ENCODE data around the gene RASAL2.
A peak's percentile ranks its signal among the peaks of the same experiment; 100 is the strongest.
"Not testable (repeated sequence)": the region's sequence is repeated elsewhere in the genome, so short reads cannot be mapped to it uniquely, and the experiment has no call there.

The RASAL2 gene

DNA sequence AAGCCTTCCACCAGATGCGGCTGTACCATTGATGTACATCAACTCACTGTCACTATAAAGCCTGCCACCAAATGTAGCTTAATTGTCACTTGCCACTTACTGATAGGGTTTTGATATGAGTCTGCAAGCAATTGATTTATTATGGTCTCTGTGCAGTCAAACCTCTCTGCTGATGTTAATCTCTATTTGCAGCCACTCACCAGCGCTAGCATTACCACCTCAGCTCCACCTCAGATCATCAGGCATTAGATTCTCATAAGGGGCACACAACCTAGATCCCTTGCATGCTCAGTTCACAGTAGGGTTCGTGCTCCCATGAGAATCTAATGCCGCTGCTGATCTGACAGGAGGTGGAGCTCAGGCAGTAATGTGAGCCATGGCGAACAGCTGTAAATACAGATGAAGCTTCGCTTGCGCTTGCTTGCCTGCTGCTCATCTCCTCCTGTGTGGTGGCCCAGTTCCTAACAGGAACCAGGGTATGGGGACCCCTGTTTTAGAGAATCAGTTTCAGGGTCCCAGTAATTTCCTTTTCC is 26.7 kb downstream of the RASAL2 start:
- not testable (repeated sequence) for ATAC-seq

DNA sequence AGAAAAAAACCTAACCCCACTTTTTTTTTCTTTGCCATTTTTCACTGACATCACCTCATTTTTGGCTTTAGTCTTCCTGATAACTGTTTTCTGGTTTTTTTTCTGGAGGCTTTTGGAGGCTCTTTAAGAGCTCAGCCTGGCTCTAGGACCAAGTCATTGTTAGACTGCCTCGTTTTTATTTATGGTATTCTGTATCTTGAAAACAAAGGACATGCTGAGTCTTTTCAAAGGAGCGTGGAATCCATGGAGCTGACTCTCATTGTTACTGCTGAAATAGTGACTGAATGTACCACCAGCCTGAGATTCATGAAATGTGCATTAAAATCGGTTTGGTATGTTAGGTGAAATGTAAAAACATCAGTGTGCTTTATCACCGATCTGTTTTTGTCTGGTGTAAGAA is 28.0 kb downstream of the RASAL2 start:
- no peak for ATAC-seq

DNA sequence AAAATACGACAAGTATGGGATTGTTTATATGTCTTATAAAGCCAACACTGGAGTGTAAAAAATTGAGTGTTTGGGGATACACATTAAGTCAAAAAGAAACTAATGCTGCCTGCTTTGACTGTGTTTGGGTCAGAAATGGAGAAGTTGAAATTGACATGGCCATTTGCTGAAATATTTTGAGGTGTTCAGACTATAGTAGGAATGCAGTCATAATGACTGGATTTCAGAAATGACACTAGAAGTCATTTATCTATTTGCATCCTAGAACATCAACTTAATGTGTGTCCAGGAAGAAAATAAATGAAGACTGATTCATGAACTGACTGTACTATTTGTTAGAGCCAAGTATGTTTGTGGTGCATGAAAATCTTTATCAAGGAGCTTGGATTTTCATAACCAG is 28.4 kb downstream of the RASAL2 start:
- no peak for ATAC-seq

DNA sequence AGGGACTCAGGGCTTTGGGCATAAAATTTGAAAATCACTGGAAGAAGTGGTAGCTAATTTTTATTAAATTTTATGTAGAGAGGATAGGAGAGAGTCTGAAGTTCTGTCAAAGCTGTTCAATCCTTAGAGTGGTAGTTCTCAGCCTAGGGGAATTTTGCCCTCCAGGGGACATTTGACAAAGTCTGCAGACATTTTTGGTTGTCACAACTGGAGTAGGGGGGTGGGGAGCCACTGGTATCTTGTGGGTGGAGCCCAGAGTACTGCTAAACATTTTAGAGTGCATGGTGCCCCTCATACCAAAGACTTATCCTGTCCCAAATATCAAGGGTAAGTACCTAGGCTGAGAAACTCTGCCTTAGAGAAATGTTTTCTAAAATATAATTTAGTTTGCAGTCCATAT is 30.2 kb downstream of the RASAL2 start:
- no peak for ATAC-seq

DNA sequence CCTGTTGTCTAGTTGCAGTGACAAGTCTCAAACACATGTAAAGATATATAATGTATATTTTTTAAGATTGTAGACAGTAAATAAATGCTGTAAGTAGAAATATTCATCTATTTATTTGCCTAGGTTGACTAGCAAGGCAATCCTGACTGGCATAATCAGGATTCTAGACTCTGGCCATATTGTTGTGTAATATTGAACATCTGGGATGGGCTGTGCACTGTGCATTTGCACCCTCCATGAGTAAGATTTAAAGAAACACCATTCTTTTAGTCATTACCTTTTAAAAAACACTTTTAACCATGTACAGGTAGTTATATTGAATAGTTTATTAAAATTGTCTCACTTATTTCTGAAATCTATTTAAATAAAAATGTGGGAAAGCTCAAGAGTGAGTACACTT is 32.4 kb downstream of the RASAL2 start:
- ATAC-seq, result no peak

DNA sequence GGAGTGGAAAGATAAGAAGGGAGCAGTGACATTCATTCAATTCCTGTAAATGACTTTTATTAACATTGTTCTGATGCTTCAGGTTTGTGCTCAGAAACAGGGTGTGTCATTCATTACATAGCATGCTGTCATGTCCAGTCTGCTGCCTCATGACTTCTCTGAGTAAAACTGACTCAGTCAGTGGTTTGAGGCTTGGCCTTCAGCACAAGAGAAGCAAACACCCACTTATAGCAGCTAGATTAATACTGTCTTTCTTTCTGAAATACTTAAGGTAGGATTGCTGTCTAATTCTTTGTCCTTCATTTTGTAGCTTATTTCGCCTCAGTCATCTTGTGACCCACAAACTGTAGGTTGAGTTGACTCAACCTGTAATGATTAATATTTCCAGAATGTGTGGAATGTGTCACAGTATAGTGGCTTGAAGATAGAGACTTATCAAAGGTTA is 32.9 kb downstream of the RASAL2 start:
- peak; percentile 21 to 27 for ATAC-seq

DNA sequence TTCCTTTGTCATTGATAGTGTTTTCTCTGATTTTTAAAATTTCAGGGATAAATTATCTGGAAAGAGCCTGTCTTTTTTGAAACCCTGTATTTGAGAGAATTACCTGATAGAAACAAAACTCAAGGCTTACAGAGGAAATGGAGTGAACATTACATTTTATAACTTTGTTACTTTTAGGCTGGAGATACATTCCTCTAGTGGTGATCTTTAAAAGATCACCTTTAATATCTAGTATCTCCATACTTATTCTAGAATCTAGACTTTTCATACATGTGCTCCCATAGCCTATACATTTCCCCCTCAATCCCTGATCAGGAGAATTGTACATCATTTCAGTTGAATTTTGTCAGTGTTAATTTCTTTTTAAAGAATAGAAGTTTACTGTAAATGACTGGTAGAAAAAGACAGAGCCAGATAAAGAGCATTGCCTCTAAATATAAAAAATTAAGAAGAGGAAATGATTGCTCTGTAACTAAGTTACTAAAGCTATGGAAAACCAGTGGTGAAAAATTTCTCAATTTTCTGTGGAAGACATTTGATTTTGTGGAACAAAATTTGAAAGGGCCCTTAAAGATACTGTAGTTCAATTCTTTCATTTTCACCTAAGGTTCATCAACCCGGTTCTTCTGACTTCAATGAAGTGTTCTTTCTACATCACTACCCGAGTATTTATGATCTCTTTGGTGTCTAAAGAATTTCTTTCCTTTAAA is 33.7 kb downstream of the RASAL2 start:
- ATAC-seq, result no peak

DNA sequence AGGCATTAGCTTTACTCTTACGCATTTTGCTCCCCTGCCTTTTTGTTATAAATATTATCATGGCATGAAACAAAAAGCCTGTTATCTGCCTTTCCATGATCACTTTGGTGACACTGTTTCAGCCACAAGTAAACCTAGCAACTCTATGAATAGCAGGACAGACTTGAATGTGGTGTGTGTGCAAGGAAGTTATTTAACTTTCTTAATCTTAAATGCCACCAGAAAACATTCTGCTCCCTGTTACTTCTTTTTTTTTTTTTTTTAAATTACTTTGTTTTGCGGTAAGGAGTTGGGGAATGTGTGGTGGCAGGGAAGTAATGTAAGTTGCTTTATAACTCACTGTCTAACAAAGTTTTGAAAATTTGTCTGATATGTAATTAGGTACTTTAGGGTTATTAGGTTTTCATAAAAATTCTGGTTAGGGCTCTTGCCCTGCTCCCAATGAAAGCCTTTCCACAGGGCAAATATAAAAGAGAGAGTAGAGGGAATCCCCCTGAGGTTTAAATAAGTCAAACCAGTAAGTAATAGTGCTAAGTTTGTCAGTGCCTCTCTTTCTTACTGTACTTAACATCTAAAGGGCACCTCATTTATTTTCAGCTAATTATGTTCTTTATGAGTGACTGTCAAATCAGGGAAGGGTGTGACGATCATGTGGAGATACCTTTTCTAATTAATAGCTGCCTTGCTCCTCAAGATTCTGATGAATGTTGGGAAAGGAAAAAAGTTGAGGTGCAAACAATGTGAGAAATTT is 39.5 kb downstream of the RASAL2 start:
- no peak for ATAC-seq

DNA sequence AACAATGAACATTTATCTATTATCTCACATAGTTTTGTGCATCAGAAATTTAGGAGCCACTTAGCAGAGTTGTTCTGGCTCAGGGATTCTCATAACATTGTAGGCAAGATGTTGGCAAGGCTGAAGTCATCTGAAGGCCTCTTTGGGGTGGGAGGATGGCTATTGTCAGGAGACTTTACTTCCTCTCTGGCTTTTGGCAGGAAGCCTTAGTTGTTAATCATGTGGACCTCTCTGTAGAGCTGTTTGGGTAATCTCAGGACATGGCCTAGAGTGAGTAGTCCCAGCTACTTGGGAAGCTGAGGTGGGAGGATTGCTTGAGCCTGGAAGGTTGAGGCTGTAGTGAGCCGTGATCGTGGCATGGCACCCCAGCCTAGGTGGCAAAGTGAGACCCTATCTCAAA is 40.2 kb downstream of the RASAL2 start:
- no peak for ATAC-seq

DNA sequence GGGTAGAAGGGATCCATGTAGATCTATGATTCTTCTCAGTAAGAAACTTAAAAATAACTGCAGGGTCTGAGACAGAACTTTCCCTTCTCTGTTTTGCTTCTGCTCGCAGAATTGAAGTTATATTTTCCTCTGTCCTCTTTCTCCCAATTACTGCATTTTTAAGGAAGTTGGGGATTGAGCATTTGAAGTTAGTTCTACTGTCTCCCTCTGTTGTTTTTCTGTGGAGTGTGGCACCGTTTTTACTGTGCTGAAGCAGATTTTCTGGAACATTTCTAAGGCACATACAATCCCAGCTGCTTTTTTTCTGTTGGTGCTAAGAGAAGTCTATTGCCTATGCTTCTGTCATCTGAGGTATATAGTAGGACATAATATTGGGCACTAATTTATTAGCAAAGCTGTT is 43.3 kb downstream of the RASAL2 start:
- ATAC-seq, result no peak

DNA sequence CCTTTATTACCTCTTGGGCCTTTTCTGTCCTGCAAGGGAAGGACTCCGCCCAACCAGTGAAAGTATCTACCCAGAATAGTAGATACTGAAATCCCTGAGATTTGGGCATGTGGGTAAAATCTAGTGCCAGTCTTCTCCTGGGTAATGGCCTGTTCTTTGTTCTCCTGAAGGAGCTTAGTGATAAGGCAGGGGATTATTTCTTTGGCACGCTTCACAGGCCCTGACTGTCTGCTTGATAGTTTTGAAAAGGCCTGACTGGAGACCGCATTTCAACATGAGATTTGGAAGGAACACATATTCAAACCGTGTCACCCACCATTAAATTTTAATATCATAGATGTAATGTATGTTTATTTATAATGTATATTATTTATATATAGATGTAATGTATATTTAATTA is 48.9 kb downstream of the RASAL2 start:
- no peak for ATAC-seq

DNA sequence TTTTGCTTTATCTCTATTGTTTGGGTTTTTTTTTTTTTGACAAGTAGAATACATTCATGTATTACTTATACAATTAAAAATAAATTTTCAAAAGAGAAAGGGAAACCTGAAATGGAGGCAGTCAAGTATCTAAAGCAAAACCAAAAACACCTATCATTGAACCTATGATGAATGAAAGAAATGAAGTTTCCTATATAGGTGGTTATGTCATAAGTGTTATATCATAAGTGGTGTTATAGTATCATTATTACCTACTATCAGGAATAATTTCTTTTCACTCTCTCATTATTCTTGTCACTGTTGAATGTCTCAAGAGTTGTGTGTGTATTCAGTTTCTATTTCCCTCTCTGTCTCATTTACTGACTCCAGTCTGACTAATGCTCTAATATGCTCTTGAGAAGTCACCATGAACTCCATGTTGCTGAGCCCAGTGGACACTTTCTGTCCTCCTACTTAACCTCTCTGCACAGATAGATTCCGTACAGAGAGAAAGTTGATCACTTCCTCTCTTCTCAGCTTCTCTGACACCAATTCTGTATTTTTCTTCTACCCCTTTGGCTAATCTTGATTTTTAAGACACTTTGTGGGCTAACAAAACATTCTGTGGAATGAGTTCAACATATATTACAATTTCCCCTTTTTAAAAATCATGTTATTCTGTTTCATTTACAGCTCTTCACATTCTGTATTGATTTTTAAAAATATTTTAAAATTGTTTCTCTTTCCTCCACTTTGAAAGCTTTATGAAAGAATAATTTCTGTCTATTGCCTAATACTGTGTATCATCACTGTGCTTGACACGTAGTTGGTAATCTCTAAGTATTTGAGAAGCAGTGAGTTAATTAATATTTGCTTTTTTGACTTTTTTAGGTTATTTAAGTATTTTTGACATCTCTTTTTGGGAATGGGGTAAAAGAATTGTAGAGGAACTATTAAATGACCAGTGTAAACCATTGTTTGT is 50.1 kb downstream of the RASAL2 start:
- ATAC-seq, result no peak

DNA sequence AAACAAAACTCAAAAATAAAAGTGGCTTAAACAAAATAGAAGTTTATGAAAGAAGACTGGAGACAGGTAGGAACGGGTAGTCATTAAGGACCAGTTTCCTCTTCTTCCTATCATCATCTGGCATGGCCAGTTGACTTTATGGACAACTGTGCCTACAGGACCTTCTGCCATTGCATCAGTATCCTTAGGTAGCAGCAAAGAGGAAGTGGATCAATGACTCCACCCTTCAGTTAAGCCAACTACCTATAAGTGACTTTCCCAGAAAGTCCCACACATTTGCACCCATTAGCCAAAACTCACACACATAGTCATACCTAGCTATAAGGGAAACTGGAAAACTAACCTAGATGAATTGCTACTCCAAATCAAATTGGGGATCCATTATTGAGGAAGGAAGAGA is 51.7 kb downstream of the RASAL2 start:
- no peak for ATAC-seq

DNA sequence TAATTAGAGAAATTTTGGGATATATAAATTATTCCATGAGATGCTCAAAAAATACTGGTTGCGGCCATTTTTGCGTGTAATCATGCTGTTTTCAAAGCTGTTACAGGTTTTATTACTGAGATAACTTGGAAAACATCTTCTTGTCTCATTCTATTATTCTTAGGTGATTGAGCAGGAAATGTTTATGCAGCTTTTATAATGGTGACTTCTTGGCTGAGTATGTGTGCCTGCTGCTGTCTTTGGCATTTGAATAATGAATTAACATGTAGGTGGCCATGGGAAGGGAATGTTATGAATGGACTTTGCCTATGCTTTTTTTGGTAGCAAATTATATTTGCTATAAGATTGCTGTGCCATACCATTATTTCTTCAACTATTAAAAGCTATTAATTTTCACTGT is 52.5 kb downstream of the RASAL2 start:
- ATAC-seq, result no peak

DNA sequence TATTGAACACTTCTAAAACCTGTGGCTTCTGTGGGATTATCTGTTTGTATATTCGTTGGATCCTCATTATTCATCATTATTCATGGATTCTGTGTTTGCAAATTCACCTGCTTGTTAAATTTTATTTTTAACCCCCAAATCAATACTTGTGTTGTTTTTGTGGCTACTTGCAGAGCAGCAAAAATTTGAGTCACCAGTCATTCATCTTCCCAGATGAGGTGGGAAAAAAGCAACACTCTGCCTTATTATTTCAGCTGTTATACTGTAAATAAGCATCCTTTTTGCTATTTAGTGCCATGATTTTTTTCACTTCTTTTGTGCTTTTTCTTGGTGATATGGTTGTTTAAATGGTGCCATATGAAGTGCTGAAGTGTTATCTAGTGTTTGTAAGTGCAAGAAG is 56.7 kb downstream of the RASAL2 start:
- ATAC-seq, result no peak

DNA sequence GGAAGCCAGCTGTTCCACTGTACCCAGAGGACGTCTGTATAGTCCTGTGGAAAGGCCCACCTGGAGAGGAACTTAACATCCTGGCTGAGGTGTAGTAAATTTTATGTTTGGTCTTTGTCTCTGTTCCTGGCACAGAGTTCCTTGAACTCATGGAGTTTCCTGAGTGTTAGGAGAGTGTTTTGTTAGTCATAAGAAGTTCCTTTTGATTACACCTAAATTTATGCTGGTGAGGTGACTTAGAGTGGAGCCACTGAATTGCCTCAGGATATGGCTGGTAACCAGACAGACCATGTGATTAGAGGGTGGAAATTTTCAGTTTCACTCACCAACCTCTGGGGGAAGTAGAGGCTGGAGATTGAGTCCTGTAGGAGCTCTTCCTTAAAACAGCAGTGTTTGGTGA is 57.9 kb downstream of the RASAL2 start:
- ATAC-seq, result no peak

DNA sequence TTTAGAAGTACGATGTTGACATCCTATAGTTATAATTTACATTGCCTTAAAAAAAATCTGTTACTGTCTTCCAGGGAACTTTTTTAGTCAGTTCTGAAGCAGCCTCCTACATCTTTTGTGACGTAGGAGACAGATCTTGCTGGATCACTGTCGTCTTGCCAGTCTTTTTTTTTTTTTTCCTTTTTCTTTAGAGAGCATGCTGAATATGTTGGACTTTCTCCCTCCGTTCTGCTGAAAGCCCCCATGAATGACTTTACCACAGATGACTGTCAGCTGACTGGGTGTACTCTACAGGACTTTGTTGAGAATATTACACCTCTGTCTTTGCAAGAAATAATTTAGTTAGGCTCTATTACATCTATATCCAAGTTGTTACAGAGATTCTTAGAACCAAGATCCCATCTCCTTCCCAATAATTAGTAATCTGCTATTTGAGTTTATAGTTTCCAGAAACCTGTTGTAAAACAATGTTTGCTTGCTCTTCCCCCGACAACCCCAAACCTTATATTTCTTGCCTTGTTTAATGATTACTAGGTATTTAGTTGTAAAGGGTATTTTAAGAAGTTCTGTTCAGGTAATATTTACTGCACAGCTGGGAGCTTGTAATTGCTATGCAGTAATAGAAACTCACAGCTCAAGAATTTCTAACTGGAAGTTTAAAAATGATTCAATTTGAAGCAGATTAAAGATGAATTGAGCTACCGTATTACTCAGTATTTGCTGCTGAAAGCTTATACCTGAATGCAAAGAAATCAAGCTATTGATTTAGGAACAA is 61.8 kb downstream of the RASAL2 start:
- no peak for ATAC-seq

DNA sequence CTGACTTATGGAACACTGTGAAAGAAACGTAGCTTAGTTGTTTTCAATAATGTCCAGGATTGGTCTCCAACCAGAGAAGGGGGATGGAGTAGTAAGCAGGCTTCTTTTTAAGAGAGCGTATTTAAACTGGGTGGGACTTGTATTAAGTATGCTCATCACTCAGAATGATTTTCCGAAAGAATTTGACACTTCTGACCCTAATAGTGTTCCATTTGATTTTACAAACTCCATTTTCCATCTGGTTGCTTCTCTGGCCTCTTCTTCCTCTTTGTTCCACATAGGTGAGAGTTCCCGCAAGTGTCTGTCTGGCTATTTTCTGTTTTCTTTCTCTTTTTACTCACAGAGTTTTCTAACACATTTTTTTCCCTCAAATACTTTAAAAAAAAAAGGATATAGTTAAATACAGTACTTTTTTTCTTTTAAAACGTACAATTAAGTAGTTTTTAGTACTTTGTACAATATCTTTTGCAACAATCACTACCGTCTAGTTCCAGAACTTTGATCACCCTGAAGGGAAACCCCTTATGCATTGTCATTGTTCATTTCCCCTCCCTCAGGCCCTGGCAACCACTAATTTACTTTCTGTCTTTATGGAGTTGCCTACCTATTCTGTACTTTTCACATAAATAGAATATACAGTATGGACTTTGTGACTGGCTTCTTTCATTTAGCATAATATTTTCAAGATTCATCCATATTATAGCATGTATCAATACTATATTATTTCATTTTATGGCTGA is 67.0 kb downstream of the RASAL2 start:
- ATAC-seq, result no peak

DNA sequence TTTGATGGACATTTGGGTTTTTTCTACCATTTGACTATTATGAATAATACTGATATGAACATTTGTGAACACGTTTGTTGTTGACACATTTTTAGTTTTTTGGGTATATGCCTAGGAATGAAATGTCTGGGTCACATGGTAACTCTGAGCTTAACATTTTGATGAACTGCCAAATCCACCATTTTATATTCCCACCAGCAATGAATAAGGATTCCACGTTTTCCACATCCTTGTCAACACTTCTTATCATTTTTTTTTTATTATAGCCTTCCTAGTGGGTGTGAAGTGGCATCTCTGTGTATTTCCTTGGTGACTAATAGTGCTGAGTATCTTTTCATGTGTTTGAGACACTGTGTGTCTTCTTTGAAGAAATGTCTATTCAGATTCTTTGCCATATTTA is 67.6 kb downstream of the RASAL2 start:
- no peak for ATAC-seq

DNA sequence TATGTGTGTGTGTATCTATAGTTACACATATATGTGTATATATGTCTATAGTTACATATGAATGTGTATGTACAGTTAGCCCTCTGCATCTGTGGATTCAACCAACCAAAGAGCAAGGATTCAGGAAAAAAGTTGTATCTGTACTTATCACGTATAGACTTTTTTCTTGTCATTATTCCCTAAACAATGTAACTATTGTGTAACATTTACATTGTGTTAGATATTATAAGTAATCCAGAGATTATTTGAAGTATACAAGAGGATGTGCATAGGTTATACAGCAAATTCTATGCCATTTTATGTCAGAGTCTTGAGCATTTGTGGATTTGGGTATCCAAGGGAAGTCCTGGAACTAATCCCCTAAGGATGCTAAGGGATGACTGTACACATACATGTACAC is 71.3 kb downstream of the RASAL2 start:
- no peak for ATAC-seq

DNA sequence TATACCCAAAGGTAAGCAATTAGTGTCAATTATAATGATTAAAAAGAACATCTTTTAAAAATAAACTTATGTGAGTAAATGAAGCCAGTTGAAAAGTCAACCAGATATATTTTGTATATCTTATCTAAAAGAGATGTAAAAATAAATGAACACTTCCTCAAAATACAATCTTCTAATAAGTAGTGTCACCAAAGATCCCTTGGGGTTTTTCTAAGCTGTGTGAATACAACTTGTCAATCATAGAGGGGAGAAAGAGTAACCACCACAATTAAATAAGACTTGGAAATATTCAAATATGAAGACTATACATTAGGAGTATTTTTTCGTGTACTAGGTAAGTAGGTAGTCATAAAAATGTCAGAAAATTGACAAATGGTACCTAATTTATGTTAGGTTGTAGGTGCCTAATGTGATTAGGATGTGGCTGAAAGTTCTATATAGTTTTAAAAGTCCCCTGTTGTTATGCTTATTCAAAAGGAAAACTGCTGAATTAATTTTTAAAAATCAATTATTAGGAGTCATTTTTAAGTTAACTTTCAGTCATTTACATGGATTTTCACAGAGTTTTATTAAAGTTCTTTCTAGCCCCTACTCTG is 72.6 kb downstream of the RASAL2 start:
- ATAC-seq, result no peak
